Measurements from ENCODE around the gene TMEM94. TPM values are rescaled to one million over a fixed set of nuclear protein-coding genes. Genes with fewer than 3 reads are reported as not detected.

TMEM94 gene
- total and polyA plus RNA-seq, 2 of the 13 experiments (the other 11 are each of a cell fraction or from before 2014, with no cell fraction given), result 32.6 to 134 TPM

DNA sequence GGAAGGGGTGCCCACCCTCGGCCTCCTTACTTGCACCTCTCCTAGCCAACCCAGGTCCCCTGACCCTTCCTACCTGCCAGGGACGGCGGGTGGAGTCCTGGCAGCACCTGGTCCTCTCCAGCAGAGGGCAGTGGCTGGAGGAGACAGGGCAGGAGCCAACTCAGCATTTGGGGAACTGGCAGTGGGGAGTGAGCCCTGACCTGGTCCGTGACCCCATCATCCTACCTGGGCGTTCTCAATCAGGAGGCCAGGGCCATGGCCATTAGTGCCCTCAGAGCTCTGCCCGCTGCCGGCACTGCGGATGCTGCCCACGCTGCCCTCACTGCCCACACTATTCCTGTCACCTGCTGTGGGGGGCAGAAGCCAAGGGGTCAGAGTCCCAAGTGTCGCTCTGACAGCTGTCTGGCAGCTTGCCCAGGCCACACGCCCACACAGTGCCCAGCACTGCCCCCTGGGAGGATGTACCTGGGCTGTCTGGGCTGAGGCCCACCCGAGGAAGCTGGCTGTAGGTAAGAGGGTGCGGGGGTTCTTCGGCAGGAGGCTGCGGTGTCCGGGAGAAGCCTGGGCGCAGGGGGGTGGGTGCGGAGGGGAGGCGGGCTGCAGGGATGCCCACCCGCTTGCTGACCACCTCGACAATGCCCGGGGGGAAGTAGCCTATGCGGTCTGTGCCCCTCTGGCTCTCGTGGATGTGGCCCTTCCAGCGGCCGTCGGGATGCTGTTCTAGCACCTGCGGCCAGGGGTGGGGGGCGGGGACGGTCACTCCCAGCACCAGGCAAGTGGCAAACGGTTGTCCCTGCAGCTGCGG is 48.1 kb downstream of the TMEM94 start (continued):
- no peak for TF ChIP-seq GABPA (IDR thresholded peaks at IDR 0.05; ENCODE audit: low read depth, low read length)
- no peak for TF ChIP-seq GABPA (CRISPR knock-in tag; IDR thresholded peaks at IDR 0.05; ENCODE audit: low read depth)
- TF ChIP-seq, protein P1, sequence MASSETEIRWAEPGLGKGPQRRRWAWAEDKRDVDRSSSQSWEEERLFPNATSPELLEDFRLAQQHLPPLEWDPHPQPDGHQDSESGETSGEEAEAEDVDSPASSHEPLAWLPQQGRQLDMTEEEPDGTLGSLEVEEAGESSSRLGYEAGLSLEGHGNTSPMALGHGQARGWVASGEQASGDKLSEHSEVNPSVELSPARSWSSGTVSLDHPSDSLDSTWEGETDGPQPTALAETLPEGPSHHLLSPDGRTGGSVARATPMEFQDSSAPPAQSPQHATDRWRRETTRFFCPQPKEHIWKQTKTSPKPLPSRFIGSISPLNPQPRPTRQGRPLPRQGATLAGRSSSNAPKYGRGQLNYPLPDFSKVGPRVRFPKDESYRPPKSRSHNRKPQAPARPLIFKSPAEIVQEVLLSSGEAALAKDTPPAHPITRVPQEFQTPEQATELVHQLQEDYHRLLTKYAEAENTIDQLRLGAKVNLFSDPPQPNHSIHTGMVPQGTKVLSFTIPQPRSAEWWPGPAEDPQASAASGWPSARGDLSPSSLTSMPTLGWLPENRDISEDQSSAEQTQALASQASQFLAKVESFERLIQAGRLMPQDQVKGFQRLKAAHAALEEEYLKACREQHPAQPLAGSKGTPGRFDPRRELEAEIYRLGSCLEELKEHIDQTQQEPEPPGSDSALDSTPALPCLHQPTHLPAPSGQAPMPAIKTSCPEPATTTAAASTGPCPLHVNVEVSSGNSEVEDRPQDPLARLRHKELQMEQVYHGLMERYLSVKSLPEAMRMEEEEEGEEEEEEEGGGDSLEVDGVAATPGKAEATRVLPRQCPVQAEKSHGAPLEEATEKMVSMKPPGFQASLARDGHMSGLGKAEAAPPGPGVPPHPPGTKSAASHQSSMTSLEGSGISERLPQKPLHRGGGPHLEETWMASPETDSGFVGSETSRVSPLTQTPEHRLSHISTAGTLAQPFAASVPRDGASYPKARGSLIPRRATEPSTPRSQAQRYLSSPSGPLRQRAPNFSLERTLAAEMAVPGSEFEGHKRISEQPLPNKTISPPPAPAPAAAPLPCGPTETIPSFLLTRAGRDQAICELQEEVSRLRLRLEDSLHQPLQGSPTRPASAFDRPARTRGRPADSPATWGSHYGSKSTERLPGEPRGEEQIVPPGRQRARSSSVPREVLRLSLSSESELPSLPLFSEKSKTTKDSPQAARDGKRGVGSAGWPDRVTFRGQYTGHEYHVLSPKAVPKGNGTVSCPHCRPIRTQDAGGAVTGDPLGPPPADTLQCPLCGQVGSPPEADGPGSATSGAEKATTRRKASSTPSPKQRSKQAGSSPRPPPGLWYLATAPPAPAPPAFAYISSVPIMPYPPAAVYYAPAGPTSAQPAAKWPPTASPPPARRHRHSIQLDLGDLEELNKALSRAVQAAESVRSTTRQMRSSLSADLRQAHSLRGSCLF (CRISPR knock-in tag; IDR thresholded peaks at IDR 0.05; ENCODE audit: borderline replicate concordance), result no peak
- TF ChIP-seq ZNF709 (CRISPR knock-in tag; IDR thresholded peaks at IDR 0.05), result no peak
- TF ChIP-seq ETV6 (CRISPR knock-in tag; conservative IDR thresholded peaks at IDR 0.05), result no peak
- no peak for TF ChIP-seq PAX8 (CRISPR knock-in tag; IDR thresholded peaks at IDR 0.05; ENCODE audit: borderline replicate concordance)
- TF ChIP-seq, protein P2, sequence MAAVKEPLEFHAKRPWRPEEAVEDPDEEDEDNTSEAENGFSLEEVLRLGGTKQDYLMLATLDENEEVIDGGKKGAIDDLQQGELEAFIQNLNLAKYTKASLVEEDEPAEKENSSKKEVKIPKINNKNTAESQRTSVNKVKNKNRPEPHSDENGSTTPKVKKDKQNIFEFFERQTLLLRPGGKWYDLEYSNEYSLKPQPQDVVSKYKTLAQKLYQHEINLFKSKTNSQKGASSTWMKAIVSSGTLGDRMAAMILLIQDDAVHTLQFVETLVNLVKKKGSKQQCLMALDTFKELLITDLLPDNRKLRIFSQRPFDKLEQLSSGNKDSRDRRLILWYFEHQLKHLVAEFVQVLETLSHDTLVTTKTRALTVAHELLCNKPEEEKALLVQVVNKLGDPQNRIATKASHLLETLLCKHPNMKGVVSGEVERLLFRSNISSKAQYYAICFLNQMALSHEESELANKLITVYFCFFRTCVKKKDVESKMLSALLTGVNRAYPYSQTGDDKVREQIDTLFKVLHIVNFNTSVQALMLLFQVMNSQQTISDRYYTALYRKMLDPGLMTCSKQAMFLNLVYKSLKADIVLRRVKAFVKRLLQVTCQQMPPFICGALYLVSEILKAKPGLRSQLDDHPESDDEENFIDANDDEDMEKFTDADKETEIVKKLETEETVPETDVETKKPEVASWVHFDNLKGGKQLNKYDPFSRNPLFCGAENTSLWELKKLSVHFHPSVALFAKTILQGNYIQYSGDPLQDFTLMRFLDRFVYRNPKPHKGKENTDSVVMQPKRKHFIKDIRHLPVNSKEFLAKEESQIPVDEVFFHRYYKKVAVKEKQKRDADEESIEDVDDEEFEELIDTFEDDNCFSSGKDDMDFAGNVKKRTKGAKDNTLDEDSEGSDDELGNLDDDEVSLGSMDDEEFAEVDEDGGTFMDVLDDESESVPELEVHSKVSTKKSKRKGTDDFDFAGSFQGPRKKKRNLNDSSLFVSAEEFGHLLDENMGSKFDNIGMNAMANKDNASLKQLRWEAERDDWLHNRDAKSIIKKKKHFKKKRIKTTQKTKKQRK (IDR thresholded peaks at IDR 0.05; ENCODE audit: low read length), result no peak
- no peak for TF ChIP-seq MIXL1 (CRISPR knock-in tag; IDR thresholded peaks at IDR 0.05)
- TF ChIP-seq ZNF816 (CRISPR knock-in tag; IDR thresholded peaks at IDR 0.05; ENCODE audit: borderline replicate concordance), result no peak
- TF ChIP-seq MAF1 (CRISPR knock-in tag; IDR thresholded peaks at IDR 0.05; ENCODE audit: borderline replicate concordance), result no peak
- no peak for TF ChIP-seq ZSCAN20 (CRISPR knock-in tag; IDR thresholded peaks at IDR 0.05; ENCODE audit: borderline replicate concordance)
- no peak for TF ChIP-seq TAF15 (IDR thresholded peaks at IDR 0.05; ENCODE audit: low read depth, low read length, poor library complexity, severe bottlenecking)
- TF ChIP-seq ZNF235 (CRISPR knock-in tag; IDR thresholded peaks at IDR 0.05; ENCODE audit: borderline replicate concordance), result no peak
- no peak for TF ChIP-seq ZMYM4 (CRISPR knock-in tag; IDR thresholded peaks at IDR 0.05)
- TF ChIP-seq PHB2 (IDR thresholded peaks at IDR 0.05; ENCODE audit: partially characterized antibody), result no peak
- no peak for TF ChIP-seq ZEB1 (IDR thresholded peaks at IDR 0.05; ENCODE audit: insufficient replicate concordance, low read depth)
- TF ChIP-seq TSC22D2 (CRISPR knock-in tag; IDR thresholded peaks at IDR 0.05; ENCODE audit: borderline replicate concordance), result no peak
- no peak for TF ChIP-seq POLR2AphosphoS2 (IDR thresholded peaks at IDR 0.05; ENCODE audit: low read depth, low read length)
- TF ChIP-seq, protein P3, sequence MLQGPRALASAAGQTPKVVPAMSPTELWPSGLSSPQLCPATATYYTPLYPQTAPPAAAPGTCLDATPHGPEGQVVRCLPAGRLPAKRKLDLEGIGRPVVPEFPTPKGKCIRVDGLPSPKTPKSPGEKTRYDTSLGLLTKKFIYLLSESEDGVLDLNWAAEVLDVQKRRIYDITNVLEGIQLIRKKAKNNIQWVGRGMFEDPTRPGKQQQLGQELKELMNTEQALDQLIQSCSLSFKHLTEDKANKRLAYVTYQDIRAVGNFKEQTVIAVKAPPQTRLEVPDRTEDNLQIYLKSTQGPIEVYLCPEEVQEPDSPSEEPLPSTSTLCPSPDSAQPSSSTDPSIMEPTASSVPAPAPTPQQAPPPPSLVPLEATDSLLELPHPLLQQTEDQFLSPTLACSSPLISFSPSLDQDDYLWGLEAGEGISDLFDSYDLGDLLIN (CRISPR knock-in tag; IDR thresholded peaks at IDR 0.05; ENCODE audit: borderline replicate concordance), result no peak
- no peak for TF ChIP-seq ADNP (CRISPR knock-in tag; IDR thresholded peaks at IDR 0.05)

Measured in HepG2 (cell line).